MCF 10A (cell line): ENCODE data around the gene DAO. TPM values are rescaled to one million over a fixed set of nuclear protein-coding genes. Genes with fewer than 3 reads are reported as not detected.

Experiments used
- BruUV-seq: library from RNA; stranded (reverse); fragments of 400-500 nt; replicated peaks from 2 replicates; lab custom pipeline; 2021; lab: Mats Ljungman, UMichigan
- CTCF ChIA-PET: fragments of 300-600 bp; sonication (Branson Sonifier 250); formaldehyde crosslinking; extraction: SDS; loops from one replicate; lab custom pipeline; 2021; ENCODE audit warnings: antibody characterized with exemption, inconsistent platforms; lab: Yijun Ruan, JAX
- POLR2A ChIA-PET: fragments of 300-600, 350-650 bp; sonication (Branson Sonifier 250); formaldehyde crosslinking; extraction: SDS; loops from one replicate; lab custom pipeline; 2020; ENCODE audit warnings: antibody characterized with exemption, inconsistent platforms; lab: Yijun Ruan, JAX
- DNase-seq: peaks from one replicate; pipeline ENCODE4 v3.0.0-alpha.2; 2018; ENCODE audit not compliant: unreplicated experiment
- H3K27ac Mint-ChIP-seq: one replicate; pipeline ENCODE4 v1.8.0; 2022; ENCODE audit warnings: mild to moderate bottlenecking, low read depth, mixed read lengths; ENCODE audit not compliant: unreplicated experiment
- H3K27me3 Mint-ChIP-seq: one replicate; pipeline ENCODE4 v1.8.0; 2022; ENCODE audit warnings: mixed read lengths; ENCODE audit not compliant: insufficient read depth, unreplicated experiment
- H3K36me3 Mint-ChIP-seq: one replicate; pipeline ENCODE4 v1.8.0; 2022; ENCODE audit warnings: mild to moderate bottlenecking, moderate library complexity, mixed read lengths; ENCODE audit not compliant: insufficient read depth, unreplicated experiment
- H3K4me1 Mint-ChIP-seq: one replicate; pipeline ENCODE4 v1.8.0; 2022; ENCODE audit warnings: mixed read lengths; ENCODE audit not compliant: insufficient read depth, unreplicated experiment
- H3K4me3 Mint-ChIP-seq: one replicate; pipeline ENCODE4 v1.8.0; 2022; ENCODE audit warnings: mild to moderate bottlenecking, moderate library complexity, mixed read lengths; ENCODE audit not compliant: unreplicated experiment
- H3K9me3 Mint-ChIP-seq: one replicate; pipeline ENCODE4 v1.8.0; 2022; ENCODE audit warnings: mixed read lengths; ENCODE audit not compliant: unreplicated experiment
- intact Hi-C: fragments of 100-400 bp; cut with micrococcal nuclease; formaldehyde crosslinking; loops from 2 replicates; pipeline ENCODE4 v1.14.1; 2022
- total RNA-seq: library from RNA; stranded (reverse); gene quantifications from 2 replicates; pipeline ENCODE4 v1.2.3, GENCODE V29; 2022
- TF ChIP-seq, protein P1 (sequence below): fragments of 200-600 bp; IDR thresholded peaks from one replicate; pipeline ENCODE4 v1.8.0; 2022; ENCODE audit warnings: antibody characterized with exemption, mild to moderate bottlenecking; ENCODE audit not compliant: unreplicated experiment

DAO gene
- total RNA-seq, 1 experiment from 2014 or later: not detected

DNA sequence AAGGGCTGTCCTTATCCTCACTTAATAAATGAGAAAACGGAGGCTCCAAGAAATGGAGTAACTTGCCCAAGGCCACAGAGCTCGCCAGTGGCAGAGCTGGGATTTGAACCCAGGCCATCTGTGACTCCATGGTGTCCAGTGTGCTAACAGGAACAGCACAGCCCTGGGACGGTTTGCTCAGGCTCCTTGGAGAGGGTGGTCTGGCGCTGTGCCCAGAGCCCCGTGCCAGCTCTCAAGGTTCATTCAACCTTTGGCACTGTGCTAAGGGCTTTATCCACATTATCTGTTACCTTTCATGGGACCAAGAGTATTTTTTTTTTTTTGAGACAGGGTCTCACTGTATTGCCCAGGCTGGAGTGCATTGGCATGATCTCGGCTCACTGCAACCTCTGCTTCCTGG lies 8.1 kb downstream of the DAO start:
- intact Hi-C loops: no loop called here
- DNase-seq: no peak
- no peaks in the 10 kb centered on the region for H3K9me3 Mint-ChIP-seq
- peaks cover 4% of the 10 kb centered on the region for H3K36me3 Mint-ChIP-seq
- H3K27ac Mint-ChIP-seq: no peak overlapping the region
- BruUV-seq: no TSS peak
- ChIA-PET CTCF (interaction anchor here (0.6 kb wide), 1 partner anchor 225 kb away, joined by 4 read pairs; no protein-coding TSS in a partner anchor), POLR2A (no interaction called here)
- no peaks in the 10 kb centered on the region for H3K27me3 Mint-ChIP-seq
- TF ChIP-seq, protein P1, sequence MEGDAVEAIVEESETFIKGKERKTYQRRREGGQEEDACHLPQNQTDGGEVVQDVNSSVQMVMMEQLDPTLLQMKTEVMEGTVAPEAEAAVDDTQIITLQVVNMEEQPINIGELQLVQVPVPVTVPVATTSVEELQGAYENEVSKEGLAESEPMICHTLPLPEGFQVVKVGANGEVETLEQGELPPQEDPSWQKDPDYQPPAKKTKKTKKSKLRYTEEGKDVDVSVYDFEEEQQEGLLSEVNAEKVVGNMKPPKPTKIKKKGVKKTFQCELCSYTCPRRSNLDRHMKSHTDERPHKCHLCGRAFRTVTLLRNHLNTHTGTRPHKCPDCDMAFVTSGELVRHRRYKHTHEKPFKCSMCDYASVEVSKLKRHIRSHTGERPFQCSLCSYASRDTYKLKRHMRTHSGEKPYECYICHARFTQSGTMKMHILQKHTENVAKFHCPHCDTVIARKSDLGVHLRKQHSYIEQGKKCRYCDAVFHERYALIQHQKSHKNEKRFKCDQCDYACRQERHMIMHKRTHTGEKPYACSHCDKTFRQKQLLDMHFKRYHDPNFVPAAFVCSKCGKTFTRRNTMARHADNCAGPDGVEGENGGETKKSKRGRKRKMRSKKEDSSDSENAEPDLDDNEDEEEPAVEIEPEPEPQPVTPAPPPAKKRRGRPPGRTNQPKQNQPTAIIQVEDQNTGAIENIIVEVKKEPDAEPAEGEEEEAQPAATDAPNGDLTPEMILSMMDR: no peak
- no peaks in the 10 kb centered on the region for H3K4me1 Mint-ChIP-seq
- H3K4me3 Mint-ChIP-seq: no peak overlapping the region

DNA sequence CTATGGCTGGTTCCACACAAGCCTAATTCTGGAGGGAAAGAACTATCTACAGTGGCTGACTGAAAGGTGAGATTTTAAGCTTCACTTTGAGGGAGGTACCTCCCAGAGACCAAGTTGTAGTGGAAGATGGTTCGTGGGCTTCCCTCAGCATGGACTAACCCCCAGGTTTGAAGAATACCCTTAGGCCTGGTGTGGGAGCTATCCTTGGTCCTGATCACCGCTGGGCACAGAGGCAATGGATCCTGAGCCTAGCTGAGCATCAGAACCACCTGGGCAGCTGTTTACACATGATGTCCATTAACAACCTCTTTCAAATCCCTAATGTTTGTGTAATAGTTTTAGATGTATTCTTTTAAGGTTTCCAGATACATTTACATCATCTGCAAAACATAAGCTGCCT lies 10.3 kb downstream of the DAO start:
- Mint-ChIP-seq H3K4me3 (no peak overlapping the region), H3K27ac (no peak overlapping the region), H3K27me3 (no peaks in the 10 kb centered on the region), H3K36me3 (peaks cover 4% of the 10 kb centered on the region), H3K9me3 (no peaks in the 10 kb centered on the region), H3K4me1 (no peaks in the 10 kb centered on the region)
- DNase-seq: peak; percentile 32
- ChIA-PET POLR2A (no interaction called here), CTCF (interaction anchor here (0.5 to 1.2 kb wide), 4 partner anchors 8 to 151 kb away, joined by 3 to 5 read pairs (median 4); no protein-coding TSS in a partner anchor)
- BruUV-seq: no TSS peak
- intact Hi-C loops: no loop called here
- TF ChIP-seq, protein P1: no peak

DNA sequence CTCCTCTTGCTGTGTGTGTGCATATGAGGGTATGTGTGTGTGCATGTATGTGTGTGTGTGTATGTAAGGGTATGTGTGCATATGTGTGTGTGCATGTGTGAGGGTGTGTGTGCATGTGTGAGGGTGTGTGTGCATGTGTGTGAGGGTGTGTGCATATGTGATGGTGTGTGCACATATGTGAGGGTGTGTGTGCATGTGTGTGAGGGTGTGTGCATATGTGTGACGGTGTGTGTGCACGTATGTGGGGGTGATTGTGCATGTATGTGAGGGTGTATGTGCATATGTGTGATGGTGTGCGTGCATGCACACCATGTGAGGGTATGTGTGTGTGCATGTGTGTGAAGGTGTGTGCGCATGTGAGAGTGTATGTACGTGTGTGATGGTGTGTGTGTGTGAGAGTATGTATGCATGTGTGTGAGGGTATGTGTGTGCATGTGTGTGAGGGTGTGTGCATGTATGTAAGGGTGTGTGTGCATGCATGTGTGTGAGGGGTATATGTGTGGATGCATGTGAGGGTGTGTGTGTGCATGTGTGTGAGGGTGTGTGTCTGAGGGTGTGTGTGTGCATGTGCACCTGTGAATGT lies 15.4 kb downstream of the DAO start:
- DNase-seq: no peak
- ChIA-PET POLR2A (no interaction called here), CTCF (no interaction called here)
- no peak overlapping the region for H3K4me3 Mint-ChIP-seq
- no peaks in the 10 kb centered on the region for H3K27me3 Mint-ChIP-seq
- intact Hi-C loops: no loop called here
- no peak overlapping the region for H3K27ac Mint-ChIP-seq
- H3K9me3 Mint-ChIP-seq: no peaks in the 10 kb centered on the region
- H3K4me1 Mint-ChIP-seq: no peaks in the 10 kb centered on the region
- BruUV-seq: no TSS peak
- TF ChIP-seq, protein P1: no peak
- no peaks in the 10 kb centered on the region for H3K36me3 Mint-ChIP-seq

DNA sequence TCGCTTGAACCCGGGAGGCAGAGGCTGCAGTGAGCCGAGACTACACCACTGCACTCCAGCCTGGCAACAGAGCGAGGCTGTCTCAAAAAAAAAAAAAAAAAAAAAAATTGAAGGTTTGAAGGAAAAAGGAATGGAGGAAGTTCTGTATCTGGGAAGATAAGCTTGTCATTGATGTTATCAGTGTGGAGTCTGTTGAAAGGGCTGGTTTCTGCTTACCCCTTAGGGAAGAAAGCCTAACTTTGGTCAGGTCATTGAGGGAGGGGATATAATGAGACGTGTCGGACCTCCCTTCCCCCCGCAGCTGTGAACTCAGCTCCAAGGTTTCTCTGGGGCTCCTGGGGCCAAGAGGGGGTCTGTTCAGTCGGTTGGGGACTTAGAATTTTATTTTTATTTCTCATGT lies 16.4 kb downstream of the DAO start:
- no peaks in the 10 kb centered on the region for H3K27me3 Mint-ChIP-seq
- no peaks in the 10 kb centered on the region for H3K9me3 Mint-ChIP-seq
- ChIA-PET POLR2A (no interaction called here), CTCF (interaction anchor here (0.6 kb wide), 1 partner anchor 532 kb away, joined by 4 read pairs; no protein-coding TSS in a partner anchor)
- no peak for DNase-seq
- H3K27ac Mint-ChIP-seq: no peak overlapping the region
- no TSS peak for BruUV-seq
- TF ChIP-seq, protein P1: no peak
- no peaks in the 10 kb centered on the region for H3K36me3 Mint-ChIP-seq
- intact Hi-C loops: no loop called here
- no peak overlapping the region for H3K4me3 Mint-ChIP-seq
- no peaks in the 10 kb centered on the region for H3K4me1 Mint-ChIP-seq
